22Rv1 (cell line): Measurements from ENCODE around the gene RABL6.
"Not testable (repeated sequence)": the region's sequence is repeated elsewhere in the genome, so short reads cannot be mapped to it uniquely, and the experiment has no call there.

ENCODE experiments used
- CTCF ChIP-seq: fragments of 450-650 bp; IDR thresholded peaks from 2 replicates; pipeline ENCODE4 v1.5.1; 2017; ENCODE audit warnings: mild to moderate bottlenecking
- ZFX ChIP-seq: fragments of 450-650 bp; IDR thresholded peaks from 2 replicates; pipeline ENCODE4 v1.6.1; 2017; ENCODE audit warnings: antibody characterized with exemption, borderline replicate concordance

DNA sequence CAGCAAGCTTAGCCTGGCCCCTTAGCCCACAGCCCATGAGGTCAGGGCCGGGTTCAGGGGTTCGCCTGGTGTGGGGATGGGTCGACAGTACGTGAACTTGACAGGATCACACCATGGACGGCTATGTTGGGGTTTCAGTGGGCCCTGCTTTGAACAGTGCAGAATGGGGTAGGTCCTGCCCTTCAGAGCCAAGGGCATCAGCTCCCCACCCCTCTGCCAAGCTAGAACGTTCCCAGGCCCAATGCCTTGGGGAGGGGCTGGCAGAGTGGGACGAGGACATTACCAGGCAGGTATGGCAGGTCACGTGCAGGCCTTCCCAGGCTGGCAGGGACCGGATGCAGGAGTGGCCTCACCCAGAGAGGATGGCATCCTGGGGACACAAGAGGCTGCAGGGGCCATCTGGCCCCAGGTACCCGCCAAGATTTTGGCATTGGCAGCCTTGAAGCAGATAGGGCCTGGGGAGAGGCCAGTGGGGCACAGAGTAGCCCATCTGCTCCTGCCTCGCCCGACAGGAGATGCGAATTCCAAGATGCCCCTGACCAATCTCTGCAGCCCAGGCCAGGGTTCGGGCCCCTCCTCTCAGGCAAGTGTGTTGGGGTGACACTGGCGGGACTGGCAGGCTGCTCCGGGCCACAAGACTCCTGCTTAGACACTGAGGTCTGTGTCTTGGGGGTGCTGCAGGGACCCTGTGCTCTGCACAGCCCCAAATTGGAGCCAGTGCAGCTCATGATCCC lies 34.1 kb downstream of the RABL6 start:
- TF ChIP-seq CTCF, ZFX: not testable (repeated sequence)
